ENCODE results near the gene SF3B3.
A peak's percentile ranks its signal among the peaks of the same experiment; 100 is the strongest.
"Not testable (repeated sequence)": the region's sequence is repeated elsewhere in the genome, so short reads cannot be mapped to it uniquely, and the experiment has no call there.

The SF3B3 gene

GRCh38 chr16:70523076-70523742 is 407 bp upstream of the SF3B3 start, which contains the start of gene COG4:
Gene COG4 (minus strand): TSS chr16:70523554. CDS start chr16:70523543, 11 bp downstream.
- DNase-seq (ENCODE audit: low spot score) = peak; percentile 83

GRCh38 chr16:70524399-70524825 is 796 bp downstream of the SF3B3 start:
- not testable (repeated sequence) for H2BK5ac ChIP-seq (ENCODE audit: low read length); H2BK12ac ChIP-seq (ENCODE audit: low read length); H3K4ac ChIP-seq (ENCODE audit: low read length); H2BK120ac ChIP-seq (ENCODE audit: low read depth, low read length); H3K14ac ChIP-seq (ENCODE audit: low read length); H3K27ac ChIP-seq (replicated peaks; ENCODE audit: low read length); H3K18ac ChIP-seq (ENCODE audit: low read length); DNase-seq (ENCODE audit: low spot score); H3K27me3 ChIP-seq (ENCODE audit: control insufficient read depth in 3 of 3, insufficient read depth in 3 of 3, low read depth in 1 of 3, low read length in 3 of 3); H3K9me3 ChIP-seq (replicated peaks in 1 of 2; ENCODE audit: control insufficient read depth in 2 of 2, insufficient read depth in 1 of 2, low read depth in 1 of 2, low read length in 2 of 2); H3K9ac ChIP-seq (ENCODE audit: low read depth, low read length, poor library complexity); H2BK15ac ChIP-seq (ENCODE audit: low read length); H2AK5ac ChIP-seq (ENCODE audit: low read depth, low read length); H3K23ac ChIP-seq (ENCODE audit: low read depth, low read length, poor library complexity); H4K8ac ChIP-seq (ENCODE audit: low read depth, low read length); H3K79me1 ChIP-seq (ENCODE audit: low read depth, low read length); H4K91ac ChIP-seq (ENCODE audit: low read depth, low read length, poor library complexity)
- Histone ChIP-seq H3K4me2 (ENCODE audit: insufficient read depth, low read length, poor library complexity, severe bottlenecking) (peak overlapping the region; percentile 38), H3K4me3 (ENCODE audit: low read length in 2 of 2) (peak overlapping the region; percentile 56 to 98), H3K4me1 (ENCODE audit: control insufficient read depth in 2 of 2, insufficient read depth in 1 of 2, low read depth in 1 of 2, low read length in 2 of 2) (peaks cover 13% of the 10 kb centered on the region in 2 donors), H3K36me3 (replicated peaks in 1 of 2; ENCODE audit: control insufficient read depth in 2 of 2, insufficient read depth in 2 of 2, low read length in 2 of 2) (peaks cover 16 to 50% of the 10 kb centered on the region in 2 donors), H2AFZ (ENCODE audit: low read length) (peak overlapping the region; percentile 84)
- no CpG with 5 or more reads among the region's 24 CpGs for WGBS, 2 donors (ENCODE audit: extremely low coverage in 2 of 2, insufficient read length in 2 of 2, insufficient replicate concordance in 1 of 2)

More at GRCh38 chr16:70523076-70523742, 407 bp upstream of the SF3B3 start, which contains the start of gene COG4:
- H3K4me3 ChIP-seq (ENCODE audit: low read length in 2 of 2) = peak within 1 kb of the TSS; percentile 56 to 100
- peaks cover 13% of the 10 kb centered on the region in 2 donors for H3K4me1 ChIP-seq (ENCODE audit: control insufficient read depth in 2 of 2, insufficient read depth in 1 of 2, low read depth in 1 of 2, low read length in 2 of 2)
- no peak within 1 kb of the TSS for H2BK5ac ChIP-seq (ENCODE audit: low read length)
- no peak within 1 kb of the TSS for H2BK12ac ChIP-seq (ENCODE audit: low read length)
- H2AFZ ChIP-seq (ENCODE audit: low read length) = peak within 1 kb of the TSS; percentile 84
- H4K8ac ChIP-seq (ENCODE audit: low read depth, low read length) = peak within 1 kb of the TSS; percentile 68
- peak within 1 kb of the TSS; percentile 51 for H3K23ac ChIP-seq (ENCODE audit: low read depth, low read length, poor library complexity)
- H2AK5ac ChIP-seq (ENCODE audit: low read depth, low read length) = no peak within 1 kb of the TSS
- H3K36me3 ChIP-seq (replicated peaks in 1 of 2; ENCODE audit: control insufficient read depth in 2 of 2, insufficient read depth in 2 of 2, low read length in 2 of 2) = peaks cover 10 to 47% of the 10 kb centered on the region in 2 donors
- no peaks in the 10 kb centered on the region for H3K79me1 ChIP-seq (ENCODE audit: low read depth, low read length)
- no peak within 1 kb of the TSS for H4K91ac ChIP-seq (ENCODE audit: low read depth, low read length, poor library complexity)
- H3K27me3 ChIP-seq (ENCODE audit: control insufficient read depth in 3 of 3, insufficient read depth in 3 of 3, low read depth in 1 of 3, low read length in 3 of 3) = no peaks in the 10 kb centered on the region
- H2BK15ac ChIP-seq (ENCODE audit: low read length) = no peak within 1 kb of the TSS
- WGBS, 2 donors (ENCODE audit: extremely low coverage in 2 of 2, insufficient read length in 2 of 2, insufficient replicate concordance in 1 of 2) = no CpG with 5 or more reads among the region's 36 CpGs
- peak within 1 kb of the TSS; percentile 90 for H3K9ac ChIP-seq (ENCODE audit: low read depth, low read length, poor library complexity)
- no peak within 1 kb of the TSS for H3K14ac ChIP-seq (ENCODE audit: low read length)
- peaks cover 0 to 2% of the 10 kb centered on the region in 2 donors for H3K9me3 ChIP-seq (replicated peaks in 1 of 2; ENCODE audit: control insufficient read depth in 2 of 2, insufficient read depth in 1 of 2, low read depth in 1 of 2, low read length in 2 of 2)
- H3K18ac ChIP-seq (ENCODE audit: low read length) = peak within 1 kb of the TSS; percentile 94
- no peak within 1 kb of the TSS for H3K4ac ChIP-seq (ENCODE audit: low read length)
- H3K27ac ChIP-seq (replicated peaks; ENCODE audit: low read length) = peak within 1 kb of the TSS; percentile 70
- peak within 1 kb of the TSS; percentile 89 for H3K4me2 ChIP-seq (ENCODE audit: insufficient read depth, low read length, poor library complexity, severe bottlenecking)
- no peak within 1 kb of the TSS for H2BK120ac ChIP-seq (ENCODE audit: low read depth, low read length)

GRCh38 chr16:70526403-70526802 is 2.8 kb downstream of the SF3B3 start:
- DNase-seq (ENCODE audit: low spot score) = no peak
- H2AFZ ChIP-seq (ENCODE audit: low read length) = no peak overlapping the region
- no peak overlapping the region for H2BK5ac ChIP-seq (ENCODE audit: low read length)
- no peak overlapping the region for H3K9ac ChIP-seq (ENCODE audit: low read depth, low read length, poor library complexity)
- peaks cover 0 to 2% of the 10 kb centered on the region in 2 donors for H3K9me3 ChIP-seq (replicated peaks in 1 of 2; ENCODE audit: control insufficient read depth in 2 of 2, insufficient read depth in 1 of 2, low read depth in 1 of 2, low read length in 2 of 2)
- H3K4me3 ChIP-seq (ENCODE audit: low read length in 2 of 2) = no peak overlapping the region
- no peak overlapping the region for H2BK12ac ChIP-seq (ENCODE audit: low read length)
- H2BK15ac ChIP-seq (ENCODE audit: low read length) = no peak overlapping the region
- no peak overlapping the region for H3K27ac ChIP-seq (replicated peaks; ENCODE audit: low read length)
- H3K4me1 ChIP-seq (ENCODE audit: control insufficient read depth in 2 of 2, insufficient read depth in 1 of 2, low read depth in 1 of 2, low read length in 2 of 2) = peaks cover 13% of the 10 kb centered on the region in 2 donors
- H2BK120ac ChIP-seq (ENCODE audit: low read depth, low read length) = no peak overlapping the region
- no peak overlapping the region for H3K4ac ChIP-seq (ENCODE audit: low read length)
- H2AK5ac ChIP-seq (ENCODE audit: low read depth, low read length) = no peak overlapping the region
- H3K18ac ChIP-seq (ENCODE audit: low read length) = no peak overlapping the region
- no peak overlapping the region for H3K14ac ChIP-seq (ENCODE audit: low read length)
- H4K91ac ChIP-seq (ENCODE audit: low read depth, low read length, poor library complexity) = no peak overlapping the region
- H3K27me3 ChIP-seq (ENCODE audit: control insufficient read depth in 3 of 3, insufficient read depth in 3 of 3, low read depth in 1 of 3, low read length in 3 of 3) = no peaks in the 10 kb centered on the region
- peaks cover 3% of the 10 kb centered on the region for H3K79me1 ChIP-seq (ENCODE audit: low read depth, low read length)
- H4K8ac ChIP-seq (ENCODE audit: low read depth, low read length) = no peak overlapping the region
- H3K4me2 ChIP-seq (ENCODE audit: insufficient read depth, low read length, poor library complexity, severe bottlenecking) = no peak overlapping the region
- H3K36me3 ChIP-seq (replicated peaks in 1 of 2; ENCODE audit: control insufficient read depth in 2 of 2, insufficient read depth in 2 of 2, low read length in 2 of 2) = peaks cover 28 to 65% of the 10 kb centered on the region in 2 donors
- WGBS, 2 donors (ENCODE audit: extremely low coverage in 2 of 2, insufficient read length in 2 of 2, insufficient replicate concordance in 1 of 2) = no CpG with 5 or more reads among the region's 6 CpGs
- H3K23ac ChIP-seq (ENCODE audit: low read depth, low read length, poor library complexity) = no peak overlapping the region

- no peak overlapping the region for H3K4me3 ChIP-seq (ENCODE audit: low read length in 2 of 2)
- no peak overlapping the region for H2BK120ac ChIP-seq (ENCODE audit: low read depth, low read length)
- H3K9ac ChIP-seq (ENCODE audit: low read depth, low read length, poor library complexity) = no peak overlapping the region
- H2AFZ ChIP-seq (ENCODE audit: low read length) = no peak overlapping the region
- H4K91ac ChIP-seq (ENCODE audit: low read depth, low read length, poor library complexity) = no peak overlapping the region
- H2AK5ac ChIP-seq (ENCODE audit: low read depth, low read length) = no peak overlapping the region
- H3K18ac ChIP-seq (ENCODE audit: low read length) = no peak overlapping the region
- no peak overlapping the region for H3K23ac ChIP-seq (ENCODE audit: low read depth, low read length, poor library complexity)
- H2BK12ac ChIP-seq (ENCODE audit: low read length) = no peak overlapping the region
- no peak overlapping the region for H2BK15ac ChIP-seq (ENCODE audit: low read length)
- H2BK5ac ChIP-seq (ENCODE audit: low read length) = no peak overlapping the region
- DNase-seq (ENCODE audit: low spot score) = no peak
- H3K27ac ChIP-seq (replicated peaks; ENCODE audit: low read length) = no peak overlapping the region
- H4K8ac ChIP-seq (ENCODE audit: low read depth, low read length) = no peak overlapping the region
- peaks cover 31 to 75% of the 10 kb centered on the region in 2 donors for H3K36me3 ChIP-seq (replicated peaks in 1 of 2; ENCODE audit: control insufficient read depth in 2 of 2, insufficient read depth in 2 of 2, low read length in 2 of 2)
- H3K9me3 ChIP-seq (replicated peaks in 1 of 2; ENCODE audit: control insufficient read depth in 2 of 2, insufficient read depth in 1 of 2, low read depth in 1 of 2, low read length in 2 of 2) = peaks cover 0 to 2% of the 10 kb centered on the region in 2 donors
- H3K4me1 ChIP-seq (ENCODE audit: control insufficient read depth in 2 of 2, insufficient read depth in 1 of 2, low read depth in 1 of 2, low read length in 2 of 2) = peaks cover 11 to 12% of the 10 kb centered on the region in 2 donors
- H3K27me3 ChIP-seq (ENCODE audit: control insufficient read depth in 3 of 3, insufficient read depth in 3 of 3, low read depth in 1 of 3, low read length in 3 of 3) = no peaks in the 10 kb centered on the region
- H3K4ac ChIP-seq (ENCODE audit: low read length) = no peak overlapping the region
- H3K14ac ChIP-seq (ENCODE audit: low read length) = no peak overlapping the region
- peaks cover 3% of the 10 kb centered on the region for H3K79me1 ChIP-seq (ENCODE audit: low read depth, low read length)
- H3K4me2 ChIP-seq (ENCODE audit: insufficient read depth, low read length, poor library complexity, severe bottlenecking) = no peak overlapping the region
- WGBS, 2 donors (ENCODE audit: extremely low coverage in 2 of 2, insufficient read length in 2 of 2, insufficient replicate concordance in 1 of 2) = 100% methylated on average over 2 of the region's 8 CpGs; no CpG with 5 or more reads in 1 of the 2 donors
Measured at GRCh38 chr16:70527315-70527996, 3.8 kb downstream of the SF3B3 start.

All from neuronal stem cell (in vitro differentiated cells).